Liver (tissue), 9 donors: ENCODE measurements around the gene TMED9. TPM values are rescaled to one million over a fixed set of nuclear protein-coding genes. Genes with fewer than 3 reads are reported as not detected.

Experiments used
- DNase-seq: peaks from one replicate; pipeline ENCODE4 v3.0.0-alpha.2; 2017; ENCODE audit warnings: low spot score
- H3K27ac ChIP-seq, 2 donors: one replicate each; pipeline ENCODE4 v1.7.0; 2013; ENCODE audit warnings: inconsistent platforms in 2 of 2, low read length in 2 of 2, control low read depth in 1 of 2, low read depth in 1 of 2, mild to moderate bottlenecking in 1 of 2
- H3K27me3 ChIP-seq, 4 donors: one replicate each; pipeline versions ENCODE4 v1.6.1 to v1.7.0; 2013; ENCODE audit warnings: low read length in 3 of 4, inconsistent platforms in 1 of 4, mild to moderate bottlenecking in 1 of 4, moderate library complexity in 1 of 4; ENCODE audit not compliant: control insufficient read depth in 4 of 4, insufficient read depth in 4 of 4
- H3K36me3 ChIP-seq, 4 donors: one replicate each; pipeline versions ENCODE4 v1.6.1 to v1.7.0; 2013; ENCODE audit warnings: low read length in 3 of 4, mild to moderate bottlenecking in 3 of 4, low read depth in 1 of 4, moderate library complexity in 1 of 4; ENCODE audit not compliant: control insufficient read depth in 4 of 4, insufficient read depth in 3 of 4
- H3K4me1 ChIP-seq, 4 donors: one replicate each; pipeline versions ENCODE4 v1.6.1 to v1.7.0; 2013; ENCODE audit warnings: low read length in 3 of 4, mild to moderate bottlenecking in 3 of 4, moderate library complexity in 1 of 4; ENCODE audit not compliant: control insufficient read depth in 4 of 4, insufficient read depth in 4 of 4
- H3K4me3 ChIP-seq, 3 donors: one replicate each; pipeline versions ENCODE4 v1.6.1 to v1.7.0; 2013; ENCODE audit warnings: low read length in 3 of 3, control low read depth in 1 of 3, low read depth in 1 of 3, mild to moderate bottlenecking in 1 of 3
- H3K9ac ChIP-seq, 2 donors: one replicate each; pipeline ENCODE4 v1.7.0; 2013; ENCODE audit warnings: low read length in 2 of 2, mild to moderate bottlenecking in 2 of 2, moderate library complexity in 2 of 2, control low read depth in 1 of 2, low read depth in 1 of 2
- H3K9me3 ChIP-seq, 4 donors: one replicate each; pipeline versions ENCODE4 v1.6.1 to v1.7.0; 2013; ENCODE audit warnings: low read length in 3 of 4; ENCODE audit not compliant: control insufficient read depth in 4 of 4
- ATF3 ChIP-seq: IDR thresholded peaks from 2 replicates; pipeline ENCODE4 v1.6.1; 2016; ENCODE audit warnings: antibody characterized with exemption
- CTCF ChIP-seq: fragments of 150-350 bp; IDR thresholded peaks from 2 replicates; pipeline ENCODE4 v1.5.1; 2017; ENCODE audit warnings: improper control_type of control experiment, low read depth, low read length; ENCODE audit not compliant: missing input control
- EGR1 ChIP-seq, 2 donors: IDR thresholded peaks; 2 replicates each; pipeline ENCODE4 v1.6.1; 2016 to 2018; ENCODE audit warnings: antibody characterized with exemption in 2 of 2, low read depth in 2 of 2
- FOXA1 ChIP-seq: IDR thresholded peaks from 2 replicates; pipeline ENCODE4 v1.6.1; 2016; ENCODE audit warnings: antibody characterized with exemption
- FOXA2 ChIP-seq: IDR thresholded peaks from 2 replicates; pipeline ENCODE4 v1.6.1; 2016; ENCODE audit warnings: antibody characterized with exemption
- HNF4A ChIP-seq, 2 donors: conservative IDR thresholded peaks; 2 replicates each; pipeline ENCODE4 v1.6.1; 2016; ENCODE audit warnings: antibody characterized with exemption in 2 of 2, mild to moderate bottlenecking in 2 of 2
- HNF4G ChIP-seq: IDR thresholded peaks from 2 replicates; pipeline ENCODE4 v1.6.1; 2016; ENCODE audit warnings: antibody characterized with exemption
- JUND ChIP-seq, 2 donors: IDR thresholded peaks; 2 replicates each; pipeline ENCODE4 v1.6.1; 2016; ENCODE audit warnings: antibody characterized with exemption in 2 of 2
- NR2F2 ChIP-seq: IDR thresholded peaks from 2 replicates; pipeline ENCODE4 v1.6.1; 2016; ENCODE audit warnings: antibody characterized with exemption
- RAD21 ChIP-seq, 2 donors: IDR thresholded peaks; 2 replicates each; pipeline ENCODE4 v1.6.1; 2016; ENCODE audit warnings: antibody characterized with exemption in 2 of 2, mild to moderate bottlenecking in 2 of 2
- REST ChIP-seq: IDR thresholded peaks from 2 replicates; pipeline ENCODE4 v1.6.1; 2016; ENCODE audit warnings: antibody characterized with exemption, mild to moderate bottlenecking
- RXRA ChIP-seq, 2 donors: IDR thresholded peaks; 2 replicates each; pipeline ENCODE4 v1.6.1; 2017 to 2018; ENCODE audit warnings: antibody characterized with exemption in 2 of 2, mild to moderate bottlenecking in 1 of 2
- SP1 ChIP-seq: IDR thresholded peaks from 2 replicates; pipeline ENCODE4 v1.6.1; 2018; ENCODE audit warnings: antibody characterized with exemption, mild to moderate bottlenecking
- YY1 ChIP-seq: IDR thresholded peaks from 2 replicates; pipeline ENCODE4 v1.6.1; 2016; ENCODE audit warnings: antibody characterized with exemption, mild to moderate bottlenecking
- ZBTB33 ChIP-seq: IDR thresholded peaks from 2 replicates; pipeline ENCODE4 v1.6.1; 2016; ENCODE audit warnings: antibody characterized with exemption
- WGBS: extraction: QIAGEN DNeasy Blood & Tissue Kit; methylation state at CpG from one replicate; pipeline ENCODE4 v1.1.7; 2013; 5-methylcytosine and 5-hydroxymethylcytosine counted together
- polyA plus RNA-seq, 2 donors: library from polyadenylated mRNA; stranded (reverse) in 1 of 2; unstranded in 1 of 2; fragments of 200-250 nt in 1 of 2; fragments of >200 nt in 1 of 2; fragmentation: Nextera tagmentation in 1 of 2; extraction: Ambion mirVana in 1 of 2; gene quantifications; one replicate each; pipeline versions ENCODE4 v1.2.1 to v1.2.3, GENCODE V29; 2013 to 2015
- total RNA-seq, 2 donors: library from RNA; depleted of rRNA; stranded (reverse); fragments of >200 nt; gene quantifications; one replicate each; pipeline ENCODE4 v1.2.3, GENCODE V29; 2014
- donor health status: healthy.
- donor health status: healthy.
- donor health status: healthy.
- donor health status: healthy.
- donor health status: healthy.

TMED9 gene
- total and polyA plus RNA-seq, 4 donors: 66.7 to 234 (median 106) TPM

- Histone ChIP-seq H3K4me3 (no peak overlapping the region), H3K4me1 (peaks cover 10 to 34% (median 19%) of the 10 kb centered on the region in 4 donors), H3K9me3 (no peaks in the 10 kb centered on the region), H3K27ac (peak overlapping the region in 1 of 2 donors; percentile 26), H3K27me3 (no peaks in the 10 kb centered on the region), H3K9ac (no peak overlapping the region), H3K36me3 (peaks cover 0 to 7% (median 3%) of the 10 kb centered on the region in 4 donors)
- TF ChIP-seq ZBTB33: no peak
- TF ChIP-seq NR2F2: no peak
- no peak for TF ChIP-seq RAD21 (IDR thresholded peaks at IDR 0.05)
- no peak for TF ChIP-seq HNF4G
- no peak for TF ChIP-seq FOXA1
- TF ChIP-seq ATF3: no peak
- no peak for TF ChIP-seq YY1
- TF ChIP-seq FOXA2: no peak
- DNase-seq: no peak
- 86% methylated on average over 3 of the region's 3 CpGs for WGBS
These were observed 44.3 kb upstream of the TMED9 start for GRCh38 chr5:177547736-177548135.

GRCh38 chr5:177548495-177548894, 43.5 kb upstream of the TMED9 start:
- no peaks in the 10 kb centered on the region for H3K27me3 ChIP-seq
- WGBS: 74% methylated on average over 1 of the region's 1 CpG

More at GRCh38 chr5:177548495-177548894, 43.5 kb upstream of the TMED9 start:
- no peak for TF ChIP-seq YY1
- no peak for TF ChIP-seq EGR1 (IDR thresholded peaks at IDR 0.05; ENCODE audit: low read depth in 2 of 2)
- no peak for TF ChIP-seq FOXA2
- TF ChIP-seq SP1: no peak
- no peak for TF ChIP-seq REST
- no peak for TF ChIP-seq RXRA (IDR thresholded peaks at IDR 0.05)
- TF ChIP-seq JUND (IDR thresholded peaks at IDR 0.05): no peak
- TF ChIP-seq CTCF: no peak
- TF ChIP-seq HNF4A (conservative IDR thresholded peaks at IDR 0.05): no peak
- no peak for TF ChIP-seq ATF3
- TF ChIP-seq RAD21 (IDR thresholded peaks at IDR 0.05): no peak
- TF ChIP-seq NR2F2: no peak
- TF ChIP-seq FOXA1: no peak
- no peak for TF ChIP-seq ZBTB33
- Histone ChIP-seq H3K27ac (peak overlapping the region in 1 of 2 donors; percentile 26), H3K9ac (no peak overlapping the region), H3K9me3 (no peaks in the 10 kb centered on the region), H3K4me3 (no peak overlapping the region), H3K36me3 (peaks cover 0 to 7% (median 3%) of the 10 kb centered on the region in 4 donors), H3K4me1 (peaks cover 14 to 41% (median 27%) of the 10 kb centered on the region in 4 donors)
- DNase-seq: no peak
